Stimulated activated CD8-positive, alpha-beta memory T cell treated with anti-CD3 and anti-CD28 coated beads, Interleukin-15, amount 100 ng/mL, for 1 hour (primary cell): ENCODE results near the gene DCDC2.
"Not testable (repeated sequence)": the region's sequence is repeated elsewhere in the genome, so short reads cannot be mapped to it uniquely, and the experiment has no call there.

Source experiments
- DNase-seq: peaks from one replicate; pipeline ENCODE4 v3.0.0-alpha.2; 2020; ENCODE audit warnings: low read depth

DCDC2 gene

GRCh38 chr6:24257282-24257681 lies 100.6 kb downstream of the DCDC2 start:
- no peak for DNase-seq

GRCh38 chr6:24255676-24256075 lies 102.2 kb downstream of the DCDC2 start:
- DNase-seq: no peak

- no peak for DNase-seq
Measured at GRCh38 chr6:24253360-24253759, 104.5 kb downstream of the DCDC2 start.

- no peak for DNase-seq
Measured at GRCh38 chr6:24252280-24252679, 105.6 kb downstream of the DCDC2 start.

GRCh38 chr6:24251339-24251738 lies 106.5 kb downstream of the DCDC2 start:
- DNase-seq: no peak

- no peak for DNase-seq
Measured at GRCh38 chr6:24249926-24250325, 107.9 kb downstream of the DCDC2 start.

- no peak for DNase-seq
Measured at GRCh38 chr6:24245275-24245674, 112.6 kb downstream of the DCDC2 start.

- no peak for DNase-seq
Measured at GRCh38 chr6:24242924-24243323, 114.9 kb downstream of the DCDC2 start.

- DNase-seq: not testable (repeated sequence)
Measured at GRCh38 chr6:24241779-24242178, 116.1 kb downstream of the DCDC2 start.

GRCh38 chr6:24240943-24241342 lies 116.9 kb downstream of the DCDC2 start:
- DNase-seq: no peak

- no peak for DNase-seq
Measured at GRCh38 chr6:24240380-24240928, 117.4 kb downstream of the DCDC2 start.

GRCh38 chr6:24238700-24239099 lies 119.2 kb downstream of the DCDC2 start:
- no peak for DNase-seq

GRCh38 chr6:24236779-24237178 lies 121.1 kb downstream of the DCDC2 start:
- not testable (repeated sequence) for DNase-seq

GRCh38 chr6:24233813-24234442 lies 123.9 kb downstream of the DCDC2 start:
- no peak for DNase-seq

GRCh38 chr6:24231438-24231977 lies 126.4 kb downstream of the DCDC2 start:
- DNase-seq: no peak

- DNase-seq: no peak
Measured at GRCh38 chr6:24229696-24230405, 128.0 kb downstream of the DCDC2 start.

GRCh38 chr6:24228681-24229255 lies 129.1 kb downstream of the DCDC2 start:
- no peak for DNase-seq

- no peak for DNase-seq
Measured at GRCh38 chr6:24228123-24228522, 129.7 kb downstream of the DCDC2 start.

GRCh38 chr6:24227556-24227955 lies 130.3 kb downstream of the DCDC2 start:
- no peak for DNase-seq

GRCh38 chr6:24226541-24226940 lies 131.3 kb downstream of the DCDC2 start:
- no peak for DNase-seq

- DNase-seq: no peak
Measured at GRCh38 chr6:24225838-24226237, 132.0 kb downstream of the DCDC2 start.

GRCh38 chr6:24223115-24223919 lies 134.5 kb downstream of the DCDC2 start:
- DNase-seq: no peak
